Measurements from ENCODE around the gene NEUROD2. TPM values are rescaled to one million over a fixed set of nuclear protein-coding genes. Genes with fewer than 3 reads are reported as not detected.
A peak's percentile ranks its signal among the peaks of the same experiment; 100 is the strongest.

The NEUROD2 gene
- polyA plus RNA-seq, 2 of the 4 experiments (the other 2 are of a cell fraction): not detected

DNA sequence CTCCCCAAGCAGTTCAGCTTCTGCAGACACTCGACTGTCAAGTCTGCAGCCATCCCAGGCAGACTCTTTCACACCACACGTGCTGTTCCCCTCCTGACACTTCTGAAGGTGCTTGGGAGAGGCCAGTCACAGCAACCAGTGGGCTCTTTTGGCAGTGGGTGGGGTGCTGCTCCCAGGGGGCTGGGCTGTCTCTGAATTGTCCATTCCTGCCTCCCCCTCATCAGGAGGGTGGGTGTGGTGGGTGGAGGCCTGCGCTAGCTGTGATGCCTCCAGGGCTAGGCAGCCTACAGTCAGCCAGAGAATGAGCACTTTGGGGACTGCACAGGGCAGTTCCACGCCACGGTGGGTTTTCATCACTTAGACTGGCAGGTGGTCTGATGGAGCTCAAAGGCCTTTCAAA, 39.5 kb upstream of the NEUROD2 start:
- 91% methylated on average over 5 of the region's 5 CpGs for WGBS (ENCODE audit: missing lambda C conversion rate)
- peaks cover 7% of the 10 kb centered on the region; the same call in 2 of the 3 replicates for H3K4me1 ChIP-seq

GRCh38 chr17:39643271-39643670, 35.6 kb upstream of the NEUROD2 start:
- Histone ChIP-seq H3K9me3 (no peaks in the 10 kb centered on the region), H3K4me1 (peaks cover 20% of the 10 kb centered on the region), H3K4me2 (0 out of 3 replicates have a peak overlapping the region, but pooled peaks have one; percentile 25), H3K27ac (no peak overlapping the region), H3K4me3 (no peak overlapping the region)
- ATAC-seq: peak; percentile 32 to 46; a peak in 4 of 6 replicates
- no peak for FAIRE-seq
- 71% methylated on average over 4 of the region's 4 CpGs for WGBS (ENCODE audit: missing lambda C conversion rate)
- no peak for TF ChIP-seq SMC3 (IDR thresholded peaks at IDR 0.05)
- TF ChIP-seq FOSL2 (IDR thresholded peaks at IDR 0.05): no peak
- peak; percentile 28; the same call in 1 of the 2 replicates for TF ChIP-seq FOSL2 (CRISPR knock-in tag; IDR thresholded peaks at IDR 0.05)
- ChIA-PET CTCF (interaction anchor here (1.2 to 58.8 kb wide), 5 partner anchors 9 to 110 kb away, joined by 3 to 1581 read pairs (median 1391); partner anchors contain the start of genes ERBB2, NEUROD2, PGAP3 and PNMT), POLR2A (interaction anchor here (0.6 kb wide), 3 partner anchors 44 to 242 kb away, joined by 3 read pairs; partner anchors contain the start of genes FBXL20 and MED1)
- DNase-seq (ENCODE audit: low read depth in 1 of 2, low spot score in 1 of 2): no peak

More for the DNA sequence above, 39.5 kb upstream of the NEUROD2 start:
- Histone ChIP-seq H3K27ac (no peak overlapping the region), H3K4me3 (no peak overlapping the region), H3K4me2 (no peak overlapping the region), H3K9me3 (no peaks in the 10 kb centered on the region)
- DNase-seq (ENCODE audit: low read depth in 1 of 2, low spot score in 1 of 2): no peak
- no peak for FAIRE-seq
- CTCF ChIA-PET: interaction anchor here (1.0 to 48.4 kb wide), 4 partner anchors 30 to 106 kb away, joined by 3 to 1581 read pairs (median 697); partner anchors contain the start of genes ERBB2, MIEN1, NEUROD2 and PGAP3
- no peak for TF ChIP-seq HOXA7 (CRISPR knock-in tag; IDR thresholded peaks at IDR 0.05)
- no peak for TF ChIP-seq TFCP2L1 (CRISPR knock-in tag; IDR thresholded peaks at IDR 0.05)
- TF ChIP-seq EP300 (IDR thresholded peaks at IDR 0.05): no peak
- ATAC-seq: no peak
- POLR2A ChIA-PET: no interaction called here

GRCh38 chr17:39642291-39643074, 34.8 kb upstream of the NEUROD2 start:
- POLR2A ChIA-PET: interaction anchor here (0.6 kb wide), 1 partner anchor 45 kb away, joined by 3 read pairs; no protein-coding TSS in a partner anchor
- H3K4me3 ChIP-seq: no peak overlapping the region
- H3K27ac ChIP-seq: no peak overlapping the region
- DNase-seq (ENCODE audit: low read depth in 1 of 2, low spot score in 1 of 2): no peak
- no peak overlapping the region for H3K4me2 ChIP-seq
- no peak for FAIRE-seq
- WGBS (ENCODE audit: missing lambda C conversion rate): 88% methylated on average over 9 of the region's 9 CpGs
- no peaks in the 10 kb centered on the region for H3K9me3 ChIP-seq
- peaks cover 26% of the 10 kb centered on the region for H3K4me1 ChIP-seq
- TF ChIP-seq, protein P1, sequence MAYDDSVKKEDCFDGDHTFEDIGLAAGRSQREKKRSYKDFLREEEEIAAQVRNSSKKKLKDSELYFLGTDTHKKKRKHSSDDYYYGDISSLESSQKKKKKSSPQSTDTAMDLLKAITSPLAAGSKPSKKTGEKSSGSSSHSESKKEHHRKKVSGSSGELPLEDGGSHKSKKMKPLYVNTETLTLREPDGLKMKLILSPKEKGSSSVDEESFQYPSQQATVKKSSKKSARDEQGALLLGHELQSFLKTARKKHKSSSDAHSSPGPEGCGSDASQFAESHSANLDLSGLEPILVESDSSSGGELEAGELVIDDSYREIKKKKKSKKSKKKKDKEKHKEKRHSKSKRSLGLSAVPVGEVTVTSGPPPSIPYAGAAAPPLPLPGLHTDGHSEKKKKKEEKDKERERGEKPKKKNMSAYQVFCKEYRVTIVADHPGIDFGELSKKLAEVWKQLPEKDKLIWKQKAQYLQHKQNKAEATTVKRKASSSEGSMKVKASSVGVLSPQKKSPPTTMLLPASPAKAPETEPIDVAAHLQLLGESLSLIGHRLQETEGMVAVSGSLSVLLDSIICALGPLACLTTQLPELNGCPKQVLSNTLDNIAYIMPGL (CRISPR knock-in tag; IDR thresholded peaks at IDR 0.05; ENCODE audit: borderline replicate concordance): no peak
- TF ChIP-seq KDM1A (IDR thresholded peaks at IDR 0.05; ENCODE audit: low read depth): peak; percentile 45; the same call in 1 of the 2 replicates
- CTCF ChIA-PET: interaction anchor here (1.2 to 58.8 kb wide), 4 partner anchors 8 to 111 kb away, joined by 5 to 1581 read pairs (median 1486); partner anchors contain the start of genes ERBB2, NEUROD2, PGAP3 and PNMT
- ATAC-seq: no peak

GRCh38 chr17:39641883-39642282, 34.2 kb upstream of the NEUROD2 start:
- Histone ChIP-seq H3K4me3 (no peak overlapping the region), H3K4me2 (no peak overlapping the region), H3K27ac (no peak overlapping the region), H3K9me3 (no peaks in the 10 kb centered on the region), H3K4me1 (peaks cover 26% of the 10 kb centered on the region)
- no peak for TF ChIP-seq CBX8 (IDR thresholded peaks at IDR 0.05)
- no peak for TF ChIP-seq EHF (CRISPR knock-in tag; IDR thresholded peaks at IDR 0.05)
- TF ChIP-seq RCOR1 (IDR thresholded peaks at IDR 0.05; ENCODE audit: low read depth, low read length): no peak
- no peak for TF ChIP-seq ZC3H11A (IDR thresholded peaks at IDR 0.05)
- TF ChIP-seq, protein P1 (CRISPR knock-in tag; IDR thresholded peaks at IDR 0.05; ENCODE audit: borderline replicate concordance): no peak
- TF ChIP-seq HEYL (CRISPR knock-in tag; IDR thresholded peaks at IDR 0.05): no peak
- DNase-seq (ENCODE audit: low read depth in 1 of 2, low spot score in 1 of 2) (no peak), FAIRE-seq (no peak), ATAC-seq (no peak)
- 84% methylated on average over 7 of the region's 7 CpGs for WGBS (ENCODE audit: missing lambda C conversion rate)
- ChIA-PET POLR2A (no interaction called here), CTCF (interaction anchor here (1.3 to 58.8 kb wide), 4 partner anchors 7 to 89 kb away, joined by 5 to 1581 read pairs (median 1486); partner anchors contain the start of genes ERBB2, MIEN1, NEUROD2 and PGAP3)
